Retinal pigment epithelial cell (primary cell): ENCODE results near the gene MEGF8.

ENCODE experiments used
- DNase-seq: peaks from one replicate; pipeline ENCODE4 v3.0.0-alpha.2; 2010; ENCODE audit warnings: low read depth
- H3K4me3 ChIP-seq: 2 replicates; pipeline ENCODE4 v1.5.1; 2011; ENCODE audit warnings: mild to moderate bottlenecking, low read length, control low read depth, moderate library complexity
- TF ChIP-seq, protein P1 (sequence below): conservative IDR thresholded peaks from 2 replicates; pipeline ENCODE4 v1.5.1; 2011; ENCODE audit warnings: low read depth, low read length, control low read depth, inconsistent platforms

Gene MEGF8

DNA sequence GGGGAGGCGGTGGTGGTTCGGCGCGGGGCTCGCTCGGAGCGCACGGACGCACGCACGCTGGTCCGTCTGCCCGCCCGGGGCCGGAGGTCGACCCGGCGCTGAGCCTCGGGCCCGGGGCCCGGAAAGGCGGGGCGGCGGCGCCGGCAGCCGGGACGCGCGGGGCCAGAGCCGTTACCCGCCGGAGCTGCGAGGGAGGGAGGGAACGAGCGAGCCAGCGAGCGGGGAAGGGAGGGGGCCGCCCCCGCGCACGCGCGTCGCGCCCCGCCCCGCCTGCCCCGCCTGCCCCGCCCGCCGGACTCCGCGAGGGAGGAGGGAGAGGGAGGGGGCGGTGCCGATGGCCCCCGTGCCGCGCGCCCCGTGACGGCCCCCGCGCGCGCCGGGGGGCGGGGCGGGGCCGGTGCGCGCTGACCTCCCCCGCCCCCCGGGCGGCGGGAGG, 41.4 kb upstream of the MEGF8 start:
- DNase-seq, result no peak
- H3K4me3 ChIP-seq, result peak overlapping the region; percentile 19
- TF ChIP-seq, protein P1, sequence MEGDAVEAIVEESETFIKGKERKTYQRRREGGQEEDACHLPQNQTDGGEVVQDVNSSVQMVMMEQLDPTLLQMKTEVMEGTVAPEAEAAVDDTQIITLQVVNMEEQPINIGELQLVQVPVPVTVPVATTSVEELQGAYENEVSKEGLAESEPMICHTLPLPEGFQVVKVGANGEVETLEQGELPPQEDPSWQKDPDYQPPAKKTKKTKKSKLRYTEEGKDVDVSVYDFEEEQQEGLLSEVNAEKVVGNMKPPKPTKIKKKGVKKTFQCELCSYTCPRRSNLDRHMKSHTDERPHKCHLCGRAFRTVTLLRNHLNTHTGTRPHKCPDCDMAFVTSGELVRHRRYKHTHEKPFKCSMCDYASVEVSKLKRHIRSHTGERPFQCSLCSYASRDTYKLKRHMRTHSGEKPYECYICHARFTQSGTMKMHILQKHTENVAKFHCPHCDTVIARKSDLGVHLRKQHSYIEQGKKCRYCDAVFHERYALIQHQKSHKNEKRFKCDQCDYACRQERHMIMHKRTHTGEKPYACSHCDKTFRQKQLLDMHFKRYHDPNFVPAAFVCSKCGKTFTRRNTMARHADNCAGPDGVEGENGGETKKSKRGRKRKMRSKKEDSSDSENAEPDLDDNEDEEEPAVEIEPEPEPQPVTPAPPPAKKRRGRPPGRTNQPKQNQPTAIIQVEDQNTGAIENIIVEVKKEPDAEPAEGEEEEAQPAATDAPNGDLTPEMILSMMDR, result no peak

DNA sequence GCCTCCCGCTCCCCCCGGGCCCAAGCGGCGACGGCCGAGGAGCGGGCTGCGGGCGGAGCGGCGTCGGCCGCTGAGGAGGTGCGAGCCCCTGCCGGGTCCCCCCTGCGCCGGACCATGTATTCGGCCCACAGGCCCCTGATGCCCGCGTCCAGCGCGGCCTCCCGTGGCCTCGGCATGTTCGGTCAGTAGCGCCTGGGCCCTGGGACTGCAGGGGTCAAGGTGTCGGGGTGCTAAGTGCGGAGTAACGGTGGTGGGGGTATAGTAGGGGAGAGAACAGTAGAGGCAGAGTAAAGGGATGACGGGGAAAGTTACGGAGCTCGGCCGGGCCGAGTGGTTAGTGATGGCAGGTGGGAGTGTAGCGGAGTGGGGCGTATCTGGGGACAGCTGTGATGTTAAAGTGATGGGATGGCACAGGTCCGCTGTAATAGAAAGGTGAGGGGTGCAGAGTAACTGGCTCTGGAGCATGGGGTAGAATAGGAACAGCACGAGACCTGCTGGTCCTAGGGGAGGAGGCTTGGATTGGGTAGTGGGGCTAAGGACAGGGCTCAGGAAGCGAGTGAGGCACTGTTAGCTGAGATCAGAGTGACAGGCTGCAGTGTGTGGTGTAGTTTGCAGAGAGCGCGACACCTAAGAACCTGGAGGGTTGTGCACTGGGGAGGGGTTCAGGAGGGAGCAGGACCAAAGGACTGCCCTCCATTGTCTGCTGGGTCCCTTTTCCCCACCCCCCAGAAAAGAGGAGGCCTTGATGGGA, 40.7 kb upstream of the MEGF8 start:
- TF ChIP-seq, protein P1, result no peak
- DNase-seq, result no peak
- peak overlapping the region; percentile 79 for H3K4me3 ChIP-seq

DNA sequence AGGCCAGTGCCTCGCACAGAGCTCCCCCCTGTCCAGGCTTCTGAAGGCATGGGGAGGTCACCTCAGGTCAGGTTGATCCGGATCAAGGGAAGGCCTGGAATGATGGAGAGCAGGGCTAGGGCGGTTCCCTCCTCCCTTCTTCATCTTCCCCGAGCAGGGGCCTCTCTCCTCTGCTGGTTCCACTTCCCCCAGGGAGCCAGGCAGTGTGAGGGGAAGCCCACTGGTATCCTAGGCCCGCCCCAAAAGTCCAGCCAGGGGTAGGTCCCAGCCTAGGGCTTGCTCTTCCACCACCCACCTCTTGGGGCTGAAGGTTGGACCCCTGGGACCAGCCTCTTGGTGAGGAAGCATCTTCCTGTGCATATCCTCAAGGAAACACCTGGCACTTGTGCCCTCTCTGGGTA, 39.9 kb upstream of the MEGF8 start:
- no peak for DNase-seq
- H3K4me3 ChIP-seq, result peak overlapping the region; percentile 79
- TF ChIP-seq, protein P1, result peak; percentile 11

DNA sequence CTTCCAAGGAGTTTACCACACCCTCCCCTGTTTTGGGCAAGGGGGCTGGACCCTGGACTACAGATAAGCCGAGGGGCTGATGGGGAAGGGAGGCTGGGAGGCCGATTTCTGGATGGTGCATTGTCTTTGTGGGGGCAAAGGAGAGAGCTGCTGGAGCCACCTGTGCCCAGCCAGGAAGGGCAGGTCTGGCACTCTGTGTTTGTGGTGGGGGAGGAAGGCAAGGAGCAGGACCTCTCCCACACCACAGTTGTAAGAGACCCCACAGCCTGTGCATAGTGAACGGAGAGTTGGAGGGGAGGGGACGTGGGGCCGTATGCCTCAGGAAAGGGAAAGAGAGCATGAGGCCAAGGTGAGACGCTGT, 39.5 kb upstream of the MEGF8 start:
- no peak for DNase-seq
- TF ChIP-seq, protein P1, result no peak
- peak overlapping the region; percentile 79 for H3K4me3 ChIP-seq

DNA sequence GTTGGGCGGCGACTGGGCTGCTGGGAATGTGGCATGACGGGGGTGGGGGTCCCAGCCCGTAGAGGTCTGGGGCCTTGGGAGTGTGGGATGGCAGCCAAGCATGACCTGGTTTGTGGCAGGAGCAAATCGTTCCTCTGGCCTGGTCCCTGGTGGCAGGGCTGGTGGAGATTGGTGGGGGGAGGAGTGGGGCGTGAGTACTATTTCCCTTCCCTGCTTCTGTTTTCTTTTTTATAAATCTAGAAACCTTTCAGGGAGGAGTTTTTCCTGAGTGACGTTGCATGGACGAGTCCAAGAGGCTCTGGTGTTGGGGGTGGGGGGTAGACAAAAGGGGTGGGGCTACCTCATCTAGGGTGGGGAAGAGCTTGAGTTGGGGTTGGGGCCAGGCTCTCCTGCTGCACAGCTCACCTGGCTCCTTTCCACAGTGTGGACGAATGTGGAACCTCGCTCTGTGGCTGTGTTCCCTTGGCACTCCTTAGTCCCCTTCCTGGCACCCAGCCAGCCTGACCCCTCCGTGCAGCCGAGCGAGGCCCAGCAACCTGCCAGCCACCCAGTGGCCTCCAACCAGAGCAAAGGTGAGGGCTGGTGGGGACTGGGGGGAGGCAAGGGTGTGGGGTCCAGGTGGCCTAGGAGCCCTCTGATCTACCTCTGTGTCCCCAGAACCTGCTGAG, 39.0 kb upstream of the MEGF8 start:
- TF ChIP-seq, protein P1, result no peak
- H3K4me3 ChIP-seq, result peak overlapping the region; percentile 79
- no peak for DNase-seq

DNA sequence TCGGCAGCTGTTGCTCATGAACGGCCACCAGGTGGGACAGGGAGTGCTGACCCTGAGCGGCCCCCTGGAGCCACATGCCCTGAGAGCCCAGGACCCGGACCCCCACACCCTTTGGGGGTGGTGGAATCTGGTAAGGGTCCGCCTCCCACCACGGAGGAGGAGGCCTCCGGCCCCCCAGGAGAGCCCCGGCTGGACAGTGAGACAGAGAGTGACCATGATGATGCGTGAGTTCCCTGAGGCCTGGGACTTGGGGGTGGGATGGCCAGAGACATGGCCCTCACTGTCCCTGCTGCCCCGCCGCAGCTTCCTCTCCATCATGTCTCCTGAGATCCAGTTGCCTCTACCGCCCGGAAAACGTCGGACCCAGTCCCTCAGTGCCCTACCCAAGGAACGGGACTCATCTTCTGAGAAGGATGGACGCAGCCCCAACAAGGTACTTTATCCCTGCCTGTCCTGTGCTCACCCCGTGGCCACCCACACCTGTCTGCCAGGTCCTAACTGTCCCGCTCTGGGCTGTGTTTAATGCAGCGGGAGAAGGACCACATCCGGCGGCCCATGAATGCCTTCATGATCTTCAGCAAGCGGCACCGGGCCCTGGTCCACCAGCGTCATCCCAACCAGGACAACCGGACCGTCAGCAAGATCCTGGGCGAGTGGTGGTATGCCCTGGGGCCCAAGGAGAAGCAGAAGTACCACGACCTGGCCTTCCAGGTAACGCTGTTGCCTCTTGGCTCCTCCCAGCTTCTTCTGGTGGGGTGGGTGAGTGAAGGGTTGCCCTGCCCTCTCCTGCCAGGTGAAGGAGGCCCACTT, 38.2 kb upstream of the MEGF8 start:
- H3K4me3 ChIP-seq, result no peak overlapping the region
- no peak for DNase-seq
- TF ChIP-seq, protein P1, result peak; percentile 2
